Measurements from ENCODE around the gene TMCO4. TPM values are rescaled to one million over a fixed set of nuclear protein-coding genes. Genes with fewer than 3 reads are reported as not detected.

The TMCO4 gene
- total and polyA plus RNA-seq, 2 of the 8 experiments (the other 6 are each of a cell fraction or from before 2014, with no cell fraction given), result 3.0 to 3.1 TPM

DNA sequence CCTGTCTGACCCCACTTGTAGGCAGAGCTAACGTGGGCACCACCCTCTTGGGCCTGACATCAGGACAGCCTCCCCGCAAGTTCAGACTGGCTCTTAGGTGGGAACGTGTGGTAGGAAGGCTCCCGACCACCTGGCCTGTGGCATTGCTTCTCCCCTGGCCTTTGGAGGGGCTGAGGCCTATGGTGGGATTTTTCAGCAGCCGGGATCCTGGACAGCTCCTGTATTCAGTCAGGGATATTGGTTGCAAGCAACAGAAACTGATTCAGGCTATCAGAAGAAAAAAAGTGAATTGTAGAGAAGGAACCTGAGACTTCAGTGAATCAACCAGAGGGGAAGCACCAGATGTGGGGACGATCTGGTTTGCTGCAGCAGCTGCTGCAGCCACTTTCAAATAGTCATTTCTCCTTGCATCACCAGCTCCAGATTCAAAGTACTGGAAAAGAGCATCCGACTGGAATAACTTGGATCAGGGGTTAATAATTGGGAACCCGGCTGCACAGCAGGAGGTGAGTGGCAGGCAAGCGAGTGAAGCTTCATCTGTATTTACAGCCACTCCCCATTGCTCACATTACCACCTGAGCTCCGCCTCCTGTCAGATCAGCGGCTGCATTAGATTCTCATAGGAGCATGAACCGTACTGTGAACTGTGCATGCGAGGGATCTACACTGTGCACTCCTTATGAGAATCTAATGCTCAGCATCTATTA, 9.5 kb upstream of the TMCO4 start (continued):
- TF ChIP-seq SIN3A (conservative IDR thresholded peaks at IDR 0.05 in 1 of 2, IDR thresholded peaks at IDR 0.05 in 1 of 2; ENCODE audit: low read depth in 1 of 2, low read length in 2 of 2) (no peak), POU5F1 (IDR thresholded peaks at IDR 0.05; ENCODE audit: low read depth, low read length) (no peak), SIX5 (IDR thresholded peaks at IDR 0.05; ENCODE audit: low read depth, low read length) (no peak), SP1 (IDR thresholded peaks at IDR 0.05; ENCODE audit: low read depth, low read length) (no peak)

All from H1 (cell line).